Measurements from ENCODE around the gene KDM4C.

The KDM4C gene

GRCh38 chr9:6909181-6909580 is 151.4 kb downstream of the KDM4C start:
- DNase-seq, result no peak

- no peak for DNase-seq
These were observed 152.3 kb downstream of the KDM4C start for GRCh38 chr9:6910032-6910431.

GRCh38 chr9:6910497-6910896 is 152.7 kb downstream of the KDM4C start:
- no peak for DNase-seq

- DNase-seq, result no peak
These were observed 154.3 kb downstream of the KDM4C start for GRCh38 chr9:6911901-6912638.

GRCh38 chr9:6915635-6916034 is 157.9 kb downstream of the KDM4C start:
- no peak for DNase-seq

GRCh38 chr9:6917162-6917561 is 159.4 kb downstream of the KDM4C start:
- no peak for DNase-seq

- no peak for DNase-seq
These were observed 162.3 kb downstream of the KDM4C start for GRCh38 chr9:6920041-6920440.

- no peak for DNase-seq
These were observed 163.5 kb downstream of the KDM4C start for GRCh38 chr9:6921315-6921714.

GRCh38 chr9:6922124-6922676 is 164.4 kb downstream of the KDM4C start:
- DNase-seq, result no peak

- no peak for DNase-seq
These were observed 164.9 kb downstream of the KDM4C start for GRCh38 chr9:6922680-6923079.

GRCh38 chr9:6923086-6923485 is 165.3 kb downstream of the KDM4C start:
- no peak for DNase-seq

- no peak for DNase-seq
These were observed 166.4 kb downstream of the KDM4C start for GRCh38 chr9:6924149-6924548.

- no peak for DNase-seq
These were observed 167.3 kb downstream of the KDM4C start for GRCh38 chr9:6924988-6925563.

- no peak for DNase-seq
These were observed 168.1 kb downstream of the KDM4C start for GRCh38 chr9:6925836-6926235.

GRCh38 chr9:6926436-6926835 is 168.7 kb downstream of the KDM4C start:
- no peak for DNase-seq

- DNase-seq, result no peak
These were observed 170.1 kb downstream of the KDM4C start for GRCh38 chr9:6927838-6928237.

- no peak for DNase-seq
These were observed 171.1 kb downstream of the KDM4C start for GRCh38 chr9:6928863-6929262.

- DNase-seq, result no peak
These were observed 171.9 kb downstream of the KDM4C start for GRCh38 chr9:6929441-6930215.

GRCh38 chr9:6930827-6931226 is 173.1 kb downstream of the KDM4C start:
- no peak for DNase-seq

GRCh38 chr9:6931913-6932312 is 174.1 kb downstream of the KDM4C start:
- peak; percentile 55 for DNase-seq

- DNase-seq, result no peak
These were observed 178.3 kb downstream of the KDM4C start for GRCh38 chr9:6936103-6936502.

GRCh38 chr9:6937209-6937608 is 179.4 kb downstream of the KDM4C start:
- no peak for DNase-seq

- DNase-seq, result no peak
These were observed 180.7 kb downstream of the KDM4C start for GRCh38 chr9:6938447-6938846.

GRCh38 chr9:6938873-6939272 is 181.1 kb downstream of the KDM4C start:
- no peak for DNase-seq
